Ishikawa (cell line): ENCODE results near the gene HYAL1.

Experiments used
- CEBPB ChIP-seq: IDR thresholded peaks from 2 replicates; pipeline ENCODE4 v1.6.1; 2012
- EP300 ChIP-seq: IDR thresholded peaks from 2 replicates; pipeline ENCODE4 v1.6.1; 2012; ENCODE audit warnings: borderline replicate concordance
- MAX ChIP-seq: IDR thresholded peaks from 2 replicates; pipeline ENCODE4 v1.6.1; 2012
- NFIC ChIP-seq: IDR thresholded peaks from 2 replicates; pipeline ENCODE4 v1.6.1; 2012
- REST ChIP-seq: IDR thresholded peaks from 2 replicates; pipeline ENCODE4 v1.6.1; 2012; ENCODE audit warnings: low read depth, mild to moderate bottlenecking
- TAF1 ChIP-seq: IDR thresholded peaks from 2 replicates; pipeline ENCODE4 v1.6.1; 2012; ENCODE audit warnings: low read depth, mild to moderate bottlenecking
- TCF12 ChIP-seq: IDR thresholded peaks from 2 replicates; pipeline ENCODE4 v1.6.1; 2012; ENCODE audit warnings: low read depth
- TEAD4 ChIP-seq: IDR thresholded peaks from 2 replicates; pipeline ENCODE4 v1.6.1; 2012
- USF1 ChIP-seq: IDR thresholded peaks from 2 replicates; pipeline ENCODE4 v1.6.1; 2012
- YY1 ChIP-seq: IDR thresholded peaks from 2 replicates; pipeline ENCODE4 v1.6.1; 2012; ENCODE audit warnings: low read depth

DNA sequence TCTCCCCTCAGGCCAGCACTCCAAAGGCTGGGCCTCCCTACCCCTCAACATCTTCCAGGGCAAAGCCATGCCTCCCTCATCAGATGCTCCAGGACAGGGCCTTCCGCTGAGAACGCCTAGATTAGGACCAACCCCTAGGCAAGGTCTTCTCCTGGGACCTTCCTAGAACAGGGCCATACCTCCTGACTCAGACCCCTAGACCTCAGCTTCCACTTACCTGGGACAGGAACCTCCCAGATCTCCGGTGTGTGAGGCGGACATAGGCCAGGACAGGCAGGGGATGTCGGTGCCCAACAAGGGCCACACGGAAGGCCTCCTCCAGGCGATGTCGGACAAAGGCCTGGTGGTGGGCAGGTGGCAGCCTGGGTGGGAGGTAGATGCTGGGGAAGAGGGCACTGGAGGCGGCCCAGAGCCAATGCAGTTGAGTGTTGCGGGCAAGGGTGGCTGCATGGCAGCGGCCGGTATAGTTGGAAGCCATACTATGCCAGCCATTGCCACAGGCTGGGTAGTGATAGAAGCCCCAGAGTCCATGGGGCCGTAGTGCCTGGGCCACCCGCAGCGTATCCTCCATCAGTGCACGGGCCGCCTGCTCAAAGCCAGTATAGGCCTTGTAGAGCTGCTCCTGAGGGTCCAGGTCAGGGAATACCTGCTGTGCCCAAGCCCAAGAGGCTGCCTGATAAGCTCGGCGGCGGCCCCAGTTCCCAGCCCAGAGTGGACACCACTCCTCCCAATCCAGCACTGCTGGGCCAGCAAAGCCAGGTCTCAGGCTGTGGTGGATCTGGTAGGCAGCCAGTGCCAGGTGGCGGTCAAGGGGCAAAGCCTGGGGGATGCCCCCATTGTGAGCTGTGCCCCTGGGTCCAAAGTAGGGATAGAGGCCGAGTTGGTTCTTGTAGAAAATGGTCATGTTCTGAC is 8.6 kb downstream of the HYAL1 start:
- TF ChIP-seq TEAD4 = no peak
- no peak for TF ChIP-seq CEBPB
- TF ChIP-seq REST = no peak
- TF ChIP-seq MAX = no peak
- TF ChIP-seq EP300 = no peak
- no peak for TF ChIP-seq NFIC
- no peak for TF ChIP-seq USF1
- no peak for TF ChIP-seq TCF12
- no peak for TF ChIP-seq YY1
- no peak for TF ChIP-seq TAF1
